Stimulated activated CD4-positive, alpha-beta T cell treated with anti-CD3 and anti-CD28 coated beads, Interleukin-12 subunit alpha, Interleukin-12 subunit beta, amount 100 ng/mL, for 24 hours (primary cell): ENCODE results near the gene GPALPP1.
A peak's percentile ranks its signal among the peaks of the same experiment; 100 is the strongest.
"Not testable (repeated sequence)": the region's sequence is repeated elsewhere in the genome, so short reads cannot be mapped to it uniquely, and the experiment has no call there.

ENCODE experiments used
- DNase-seq, 2 experiments: peaks; one replicate each; pipeline ENCODE4 v3.0.0-alpha.2; 2020; ENCODE audit warnings: low read depth in 2 of 2

GPALPP1 gene

GRCh38 chr13:44989071-44989889 is at the start of gene GPALPP1, which contains the start of gene NUFIP1:
GPALPP1 (plus strand) TSS chr13:44989538; CDS start chr13:44989655, 117 bp downstream.
NUFIP1 (minus strand) TSS chr13:44989471; CDS start chr13:44989436, 35 bp downstream.
- peak; percentile 86 to 95 for DNase-seq

- not testable (repeated sequence) for DNase-seq
These were observed 45.9 kb upstream of the GPALPP1 start for GRCh38 chr13:44943411-44943810.

GRCh38 chr13:44951184-44951583 is 38.2 kb upstream of the GPALPP1 start:
- no peak for DNase-seq

GRCh38 chr13:44952671-44953070 is 36.7 kb upstream of the GPALPP1 start:
- DNase-seq = no peak

- no peak for DNase-seq
These were observed 35.1 kb upstream of the GPALPP1 start for GRCh38 chr13:44954224-44954623.

GRCh38 chr13:44955406-44955805 is 33.9 kb upstream of the GPALPP1 start:
- no peak for DNase-seq

- no peak for DNase-seq
These were observed 27.3 kb upstream of the GPALPP1 start for GRCh38 chr13:44961997-44962396.

- no peak for DNase-seq
These were observed 21.5 kb upstream of the GPALPP1 start for GRCh38 chr13:44967704-44968433.

GRCh38 chr13:44968434-44968815 is 20.9 kb upstream of the GPALPP1 start:
- DNase-seq = no peak

- no peak for DNase-seq
These were observed 19.5 kb upstream of the GPALPP1 start for GRCh38 chr13:44969551-44970484.

- DNase-seq = no peak
These were observed 17.4 kb upstream of the GPALPP1 start for GRCh38 chr13:44971656-44972595.

- DNase-seq = no peak
These were observed 16.3 kb upstream of the GPALPP1 start for GRCh38 chr13:44972956-44973581.

GRCh38 chr13:44974056-44974793 is 15.1 kb upstream of the GPALPP1 start:
- no peak for DNase-seq

GRCh38 chr13:44976196-44976595 is 13.1 kb upstream of the GPALPP1 start:
- DNase-seq = no peak

- DNase-seq = no peak
These were observed 12.3 kb upstream of the GPALPP1 start for GRCh38 chr13:44976949-44977583.

- no peak for DNase-seq
These were observed 11.0 kb upstream of the GPALPP1 start for GRCh38 chr13:44978328-44978727.

GRCh38 chr13:44989941-44990340 is 603 bp downstream of the GPALPP1 start:
- DNase-seq = no peak

GRCh38 chr13:45003417-45003816 is 14.1 kb downstream of the GPALPP1 start:
- no peak for DNase-seq

- DNase-seq = no peak
These were observed 14.8 kb downstream of the GPALPP1 start for GRCh38 chr13:45004096-45004495.
